ENCODE measurements around the gene CAP1. TPM values are rescaled to one million over a fixed set of nuclear protein-coding genes. Genes with fewer than 3 reads are reported as not detected.

CAP1 gene
- total RNA-seq, 6 experiments from 2014 or later: 665 to 743 (median 688) TPM

DNA sequence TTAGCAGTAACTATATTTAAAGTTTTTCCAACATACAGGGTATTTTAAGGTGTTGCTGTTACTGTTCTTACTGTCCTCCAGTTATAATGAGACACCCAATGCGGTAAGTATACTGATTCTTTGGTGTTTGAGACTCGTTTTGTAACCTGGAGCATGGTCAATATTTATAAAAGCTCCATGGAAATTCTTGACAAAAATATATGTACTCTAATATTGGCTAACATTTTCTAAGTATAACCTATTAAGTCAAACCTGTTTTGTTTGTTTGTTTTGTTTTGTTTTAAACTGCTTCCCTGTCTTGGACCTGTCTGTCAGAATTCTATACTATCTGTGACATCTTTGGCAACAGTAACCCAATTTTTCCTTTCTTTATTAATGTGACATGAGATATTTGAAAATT is 15.9 kb upstream of the CAP1 start:
- Mint-ChIP-seq H3K4me1 (ENCODE audit: low read depth) (peaks cover 14% of the 10 kb centered on the region), H3K4me3 (no peak overlapping the region), H3K27me3 (ENCODE audit: insufficient read depth) (no peaks in the 10 kb centered on the region; the same call in none of the 2 replicates), H3K36me3 (ENCODE audit: low read depth) (peaks cover 21% of the 10 kb centered on the region), H3K9me3 (peaks cover 15% of the 10 kb centered on the region), H3K27ac (no peak overlapping the region)
- TF ChIP-seq, protein P1, sequence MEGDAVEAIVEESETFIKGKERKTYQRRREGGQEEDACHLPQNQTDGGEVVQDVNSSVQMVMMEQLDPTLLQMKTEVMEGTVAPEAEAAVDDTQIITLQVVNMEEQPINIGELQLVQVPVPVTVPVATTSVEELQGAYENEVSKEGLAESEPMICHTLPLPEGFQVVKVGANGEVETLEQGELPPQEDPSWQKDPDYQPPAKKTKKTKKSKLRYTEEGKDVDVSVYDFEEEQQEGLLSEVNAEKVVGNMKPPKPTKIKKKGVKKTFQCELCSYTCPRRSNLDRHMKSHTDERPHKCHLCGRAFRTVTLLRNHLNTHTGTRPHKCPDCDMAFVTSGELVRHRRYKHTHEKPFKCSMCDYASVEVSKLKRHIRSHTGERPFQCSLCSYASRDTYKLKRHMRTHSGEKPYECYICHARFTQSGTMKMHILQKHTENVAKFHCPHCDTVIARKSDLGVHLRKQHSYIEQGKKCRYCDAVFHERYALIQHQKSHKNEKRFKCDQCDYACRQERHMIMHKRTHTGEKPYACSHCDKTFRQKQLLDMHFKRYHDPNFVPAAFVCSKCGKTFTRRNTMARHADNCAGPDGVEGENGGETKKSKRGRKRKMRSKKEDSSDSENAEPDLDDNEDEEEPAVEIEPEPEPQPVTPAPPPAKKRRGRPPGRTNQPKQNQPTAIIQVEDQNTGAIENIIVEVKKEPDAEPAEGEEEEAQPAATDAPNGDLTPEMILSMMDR (IDR thresholded peaks at IDR 0.05): no peak
- DNase-seq: no peak

DNA sequence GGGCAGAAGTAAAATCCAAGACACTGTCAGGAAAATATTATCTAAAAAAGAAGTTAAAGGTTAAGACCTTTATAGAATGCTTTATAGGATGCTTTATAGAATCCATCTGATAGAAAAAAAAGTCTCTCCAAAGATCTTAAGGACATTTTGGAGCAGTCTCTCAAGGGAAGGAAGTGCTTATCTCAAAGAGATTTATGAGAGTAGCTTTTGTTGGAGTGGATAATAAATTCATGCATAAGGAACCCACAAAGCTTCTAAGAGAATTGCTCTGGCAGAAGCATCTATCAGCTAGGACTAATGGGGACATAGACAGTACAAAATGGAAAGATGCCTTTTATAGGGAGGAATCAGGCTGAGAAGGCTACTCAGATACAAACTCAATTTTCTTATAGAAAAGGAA is 12.9 kb upstream of the CAP1 start:
- Mint-ChIP-seq H3K4me1 (ENCODE audit: low read depth) (peaks cover 31% of the 10 kb centered on the region), H3K4me3 (no peak overlapping the region), H3K27me3 (ENCODE audit: insufficient read depth) (peaks cover 4% of the 10 kb centered on the region), H3K36me3 (ENCODE audit: low read depth) (peaks cover 17% of the 10 kb centered on the region), H3K27ac (no peak overlapping the region), H3K9me3 (peaks cover 14% of the 10 kb centered on the region)
- TF ChIP-seq, protein P1 (IDR thresholded peaks at IDR 0.05): no peak
- DNase-seq: no peak

DNA sequence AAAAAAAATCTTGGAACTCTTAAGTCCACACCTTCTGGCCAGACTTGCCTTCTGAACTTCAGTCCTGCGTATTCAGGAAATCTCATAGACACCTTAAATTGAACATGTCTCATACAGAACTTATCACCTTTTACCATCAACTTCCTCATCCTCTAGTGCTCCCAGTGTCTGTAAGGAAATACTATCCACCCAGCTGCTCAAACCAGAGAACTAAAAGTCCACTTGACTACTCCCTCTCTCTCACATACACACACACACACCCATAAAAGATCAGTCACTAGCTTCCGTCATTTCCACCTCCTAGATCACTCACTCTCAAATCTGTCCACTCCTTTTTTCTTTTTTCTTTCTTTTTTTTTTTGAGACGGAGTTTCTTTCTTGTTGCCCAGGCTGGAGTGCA is 10.9 kb upstream of the CAP1 start:
- TF ChIP-seq, protein P1 (IDR thresholded peaks at IDR 0.05): no peak
- Mint-ChIP-seq H3K27ac (no peak overlapping the region), H3K27me3 (ENCODE audit: insufficient read depth) (peaks cover 4% of the 10 kb centered on the region), H3K9me3 (no peaks in the 10 kb centered on the region), H3K4me1 (ENCODE audit: low read depth) (peaks cover 31% of the 10 kb centered on the region), H3K36me3 (ENCODE audit: low read depth) (peaks cover 5% of the 10 kb centered on the region; the same call in 1 of the 2 replicates), H3K4me3 (no peak overlapping the region)
- DNase-seq: no peak

DNA sequence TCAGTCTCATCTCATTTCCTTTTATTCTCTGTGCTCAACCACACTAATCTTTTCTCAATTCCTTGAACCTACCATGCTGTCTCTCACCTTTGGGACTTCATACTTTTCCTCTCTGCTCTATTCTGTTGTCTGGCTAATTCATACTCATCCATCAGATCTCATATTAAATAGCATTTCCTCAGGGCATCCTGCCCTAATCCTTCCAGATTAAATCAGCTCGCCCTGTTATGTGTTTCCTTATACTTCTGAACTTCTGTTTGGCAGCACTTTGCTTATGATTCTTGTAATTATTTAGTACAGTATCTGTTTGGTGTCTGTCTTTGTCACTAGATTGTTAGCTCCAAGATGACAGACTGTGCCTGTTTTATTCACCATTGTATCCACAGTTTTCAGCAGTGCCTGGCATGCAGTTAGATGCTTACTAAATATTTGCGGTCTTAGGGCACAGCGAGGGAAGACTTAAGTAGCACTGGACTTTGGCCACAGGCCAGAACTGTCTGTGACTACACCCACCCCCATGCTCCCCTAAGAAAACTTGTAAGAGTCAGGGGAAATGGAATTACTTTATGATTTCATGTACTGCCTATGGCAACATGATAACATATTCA is 9.9 kb upstream of the CAP1 start:
- Mint-ChIP-seq H3K4me3 (no peak overlapping the region), H3K4me1 (ENCODE audit: low read depth) (peaks cover 31% of the 10 kb centered on the region), H3K27me3 (ENCODE audit: insufficient read depth) (peaks cover 4% of the 10 kb centered on the region), H3K9me3 (no peaks in the 10 kb centered on the region), H3K27ac (no peak overlapping the region), H3K36me3 (ENCODE audit: low read depth) (peaks cover 5% of the 10 kb centered on the region; the same call in 1 of the 2 replicates)
- DNase-seq: no peak
- TF ChIP-seq, protein P1 (IDR thresholded peaks at IDR 0.05): no peak

DNA sequence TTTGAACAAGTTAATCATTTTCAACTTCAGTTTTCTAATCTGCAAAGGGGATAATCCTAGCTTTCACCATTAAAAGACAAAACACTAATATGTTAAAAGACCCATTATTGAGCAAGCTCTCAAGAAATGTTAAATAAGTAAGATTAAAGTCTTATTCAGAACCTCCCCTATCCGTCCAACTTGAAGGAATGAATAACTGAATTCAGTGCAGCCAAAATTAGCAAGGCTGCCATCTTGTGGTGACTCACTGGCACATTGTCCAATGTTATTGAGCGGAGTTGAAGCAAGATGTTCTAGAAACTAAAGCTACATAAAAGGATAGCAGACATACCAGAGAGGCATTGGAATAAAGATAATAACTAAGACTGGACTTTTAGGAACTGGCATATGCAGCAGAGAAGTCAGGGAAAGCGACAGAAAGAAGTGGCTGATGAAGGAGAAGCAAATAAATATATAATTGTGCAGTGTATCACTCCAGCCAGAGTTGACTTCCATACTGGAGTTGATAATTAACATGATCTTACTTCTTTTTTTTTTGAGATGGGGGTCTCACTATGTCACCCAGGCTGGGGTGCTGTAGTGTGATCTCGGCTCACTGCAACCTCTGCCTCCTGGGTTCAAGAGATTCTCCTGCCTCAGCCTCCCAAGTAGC is 8.2 kb upstream of the CAP1 start:
- no peaks in the 10 kb centered on the region for H3K36me3 Mint-ChIP-seq (ENCODE audit: low read depth)
- H3K27me3 Mint-ChIP-seq (ENCODE audit: insufficient read depth): peaks cover 4% of the 10 kb centered on the region
- no peak overlapping the region for H3K27ac Mint-ChIP-seq
- TF ChIP-seq, protein P1 (IDR thresholded peaks at IDR 0.05): peak; percentile 79
- H3K4me1 Mint-ChIP-seq (ENCODE audit: low read depth): peaks cover 43% of the 10 kb centered on the region
- peak; percentile 61 for DNase-seq
- H3K9me3 Mint-ChIP-seq: no peaks in the 10 kb centered on the region
- H3K4me3 Mint-ChIP-seq: no peak overlapping the region

Data from HFFc6 (cell line).